ENCODE data around the gene TRIM66.

Gene TRIM66

GRCh38 chr11:8717876-8718753 lies 35.6 kb upstream of the TRIM66 start:
- Histone ChIP-seq H3K4me3 (ENCODE audit: low read depth, low read length) (peak overlapping the region; percentile 17), H3K36me3 (replicated peaks) (peaks cover 2% of the 10 kb centered on the region), H3K27ac (peak overlapping the region; percentile 82), H3K27me3 (replicated peaks) (no peaks in the 10 kb centered on the region)
- peak; percentile 72 for DNase-seq
- TF ChIP-seq CTCF (IDR thresholded peaks at IDR 0.05; ENCODE audit: low read depth, low read length, missing control alignments) = no peak
- in situ Hi-C loops (cut with HindIII; ENCODE audit: low pct_ligation_motif_present, low sequenced_read_pairs) = no loop called here

- Histone ChIP-seq H3K36me3 (replicated peaks) (peaks cover 2% of the 10 kb centered on the region), H3K4me3 (ENCODE audit: low read depth, low read length) (no peak overlapping the region), H3K27ac (peak overlapping the region; percentile 67), H3K27me3 (replicated peaks) (no peaks in the 10 kb centered on the region)
- no peak for DNase-seq
- TF ChIP-seq CTCF (IDR thresholded peaks at IDR 0.05; ENCODE audit: low read depth, low read length, missing control alignments) = no peak
- in situ Hi-C loops (cut with HindIII; ENCODE audit: low pct_ligation_motif_present, low sequenced_read_pairs) = no loop called here
Measured at GRCh38 chr11:8717544-8717875, 35.0 kb upstream of the TRIM66 start.

- in situ Hi-C loops (cut with HindIII; ENCODE audit: low pct_ligation_motif_present, low sequenced_read_pairs) = no loop called here
- H3K36me3 ChIP-seq (replicated peaks) = peaks cover 4% of the 10 kb centered on the region
- no peaks in the 10 kb centered on the region for H3K27me3 ChIP-seq (replicated peaks)
- no peak for DNase-seq
- H3K27ac ChIP-seq = no peak overlapping the region
- TF ChIP-seq CTCF (IDR thresholded peaks at IDR 0.05; ENCODE audit: low read depth, low read length, missing control alignments) = no peak
- H3K4me3 ChIP-seq (ENCODE audit: low read depth, low read length) = no peak overlapping the region
Measured at GRCh38 chr11:8715501-8715900, 33.0 kb upstream of the TRIM66 start.

- in situ Hi-C loops (cut with HindIII; ENCODE audit: low pct_ligation_motif_present, low sequenced_read_pairs) = no loop called here
- no peak for TF ChIP-seq CTCF (IDR thresholded peaks at IDR 0.05; ENCODE audit: low read depth, low read length, missing control alignments)
- Histone ChIP-seq H3K27ac (no peak overlapping the region), H3K27me3 (replicated peaks) (no peaks in the 10 kb centered on the region), H3K36me3 (replicated peaks) (peaks cover 4% of the 10 kb centered on the region), H3K4me3 (ENCODE audit: low read depth, low read length) (no peak overlapping the region)
- no peak for DNase-seq
Measured at GRCh38 chr11:8714622-8715225, 32.3 kb upstream of the TRIM66 start.

GRCh38 chr11:8713760-8714454 lies 31.4 kb upstream of the TRIM66 start:
- Histone ChIP-seq H3K27me3 (replicated peaks) (no peaks in the 10 kb centered on the region), H3K4me3 (ENCODE audit: low read depth, low read length) (no peak overlapping the region), H3K36me3 (replicated peaks) (peaks cover 4% of the 10 kb centered on the region), H3K27ac (no peak overlapping the region)
- DNase-seq = no peak
- in situ Hi-C loops (cut with HindIII; ENCODE audit: low pct_ligation_motif_present, low sequenced_read_pairs) = no loop called here
- TF ChIP-seq CTCF (IDR thresholded peaks at IDR 0.05; ENCODE audit: low read depth, low read length, missing control alignments) = no peak
